ENCODE results near the gene SRP72.
"Not testable (repeated sequence)": the region's sequence is repeated elsewhere in the genome, so short reads cannot be mapped to it uniquely, and the experiment has no call there.

SRP72 gene

GRCh38 chr4:56467284-56468096 is at the start of gene SRP72:
Gene SRP72 (plus strand): TSS chr4:56467617. CDS start chr4:56467636, 19 bp downstream.
- peak; percentile 40 for DNase-seq

DNA sequence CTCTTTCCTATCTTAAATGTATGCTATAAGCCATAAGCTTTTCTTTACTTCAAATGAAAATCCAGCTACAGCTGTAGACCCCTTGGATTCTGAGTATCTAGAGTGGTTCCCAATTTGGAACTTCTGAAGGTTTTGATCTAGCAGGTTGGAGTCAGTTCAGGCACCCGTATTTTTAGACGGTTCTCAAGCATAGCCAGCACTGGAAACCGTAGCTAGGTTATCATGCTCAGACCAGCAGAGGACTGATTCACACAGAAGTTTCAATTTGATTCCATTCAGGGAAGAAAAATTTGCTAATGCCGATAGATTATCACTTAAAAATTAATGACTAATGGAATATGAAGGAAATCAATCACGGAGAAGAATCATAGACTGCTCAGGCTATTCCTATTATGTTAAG is 43.2 kb upstream of the SRP72 start:
- no peak for DNase-seq

DNA sequence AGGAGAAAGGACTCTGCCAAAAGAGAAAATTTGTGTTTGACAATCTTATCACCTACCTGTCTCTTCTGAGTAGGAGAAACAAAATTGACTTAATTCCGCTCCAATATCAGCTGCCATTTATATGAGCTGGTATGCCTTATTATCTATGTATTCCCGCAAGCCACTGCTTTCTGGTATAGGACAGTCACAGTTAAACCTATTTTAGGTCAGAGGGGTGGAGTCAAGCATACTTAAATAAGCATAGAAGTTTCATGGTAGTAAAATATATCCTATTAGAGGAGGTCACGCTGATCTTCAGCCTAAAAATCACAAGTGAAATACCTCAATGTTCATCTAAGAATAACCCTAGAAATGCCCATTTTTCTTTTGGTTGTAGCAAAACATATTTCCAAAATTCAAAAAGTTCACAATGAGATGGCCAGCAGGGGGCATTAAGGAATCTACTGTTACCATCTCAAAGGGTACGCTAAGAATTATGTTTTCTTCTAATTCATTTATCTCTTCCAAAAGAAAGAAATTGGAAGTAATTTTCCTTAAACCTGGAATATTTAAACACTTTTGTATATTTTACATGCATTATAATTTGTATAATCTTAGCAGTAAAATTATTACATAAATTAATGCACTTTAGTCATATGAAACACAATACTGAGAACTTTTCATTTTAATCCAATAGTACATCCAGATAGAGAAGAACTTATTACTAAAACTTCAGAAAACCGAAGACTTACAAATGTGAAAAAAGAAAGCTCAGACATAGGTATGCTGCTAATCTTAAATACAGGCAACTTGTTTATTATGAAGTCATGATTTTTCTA is 42.5 kb upstream of the SRP72 start:
- no peak for DNase-seq

DNA sequence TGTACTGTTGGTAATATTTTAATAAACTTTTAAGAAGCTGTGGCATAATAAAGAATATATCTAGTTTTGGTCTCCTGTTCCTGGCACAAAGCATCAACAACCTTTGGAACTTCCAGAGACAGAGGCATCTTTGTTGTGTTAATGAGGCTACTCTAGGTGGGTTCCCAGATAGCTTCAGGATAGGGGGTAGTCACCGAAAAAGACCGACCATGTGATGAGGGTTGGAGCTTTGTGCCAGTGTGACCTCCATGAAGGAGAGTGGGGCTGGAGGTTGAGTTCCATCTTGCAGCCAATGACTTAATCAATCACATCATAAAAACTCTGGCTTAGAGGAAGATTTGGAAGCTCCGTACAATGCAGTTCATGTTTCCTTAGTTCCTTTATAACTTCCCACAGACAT is 41.9 kb upstream of the SRP72 start:
- no peak for DNase-seq

DNA sequence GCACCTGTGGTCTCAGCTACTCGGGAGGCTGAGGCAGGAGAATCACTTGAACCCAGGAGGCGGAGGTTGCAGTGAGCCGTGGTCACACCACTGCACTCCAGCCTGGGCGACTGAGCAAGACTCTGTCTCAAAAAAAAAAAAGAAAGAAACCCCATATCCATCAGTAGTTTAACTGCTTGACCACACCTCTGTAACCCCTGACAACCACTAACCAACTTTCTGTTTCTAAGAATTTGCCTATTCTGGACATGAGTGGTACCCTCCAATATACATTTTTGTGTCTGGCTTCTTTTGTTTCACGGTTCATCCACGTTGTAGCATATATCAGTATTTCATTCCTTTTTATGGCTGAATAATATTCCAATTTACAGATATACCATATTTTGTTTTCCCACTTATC is 41.1 kb upstream of the SRP72 start:
- DNase-seq: no peak

DNA sequence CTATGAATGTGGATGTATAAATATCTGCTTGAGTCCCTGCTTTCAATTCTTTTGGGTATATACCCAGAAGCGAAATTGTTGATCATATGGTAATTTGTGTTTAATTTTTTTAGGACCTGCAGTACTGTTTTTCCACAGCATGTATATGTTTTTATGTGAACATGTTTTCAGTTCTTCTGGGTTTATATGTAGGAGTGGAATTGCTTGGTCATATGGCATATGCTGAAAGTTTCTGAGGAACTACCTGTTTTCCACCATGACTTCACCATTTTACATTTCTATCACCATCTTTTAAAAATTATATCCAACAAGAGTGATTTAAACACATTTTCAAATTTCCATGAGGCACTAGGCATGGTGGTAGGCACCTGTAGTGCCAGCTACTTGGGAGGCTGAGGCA is 40.2 kb upstream of the SRP72 start:
- no peak for DNase-seq

GRCh38 chr4:56430203-56430602 is 37.2 kb upstream of the SRP72 start:
- no peak for DNase-seq

DNA sequence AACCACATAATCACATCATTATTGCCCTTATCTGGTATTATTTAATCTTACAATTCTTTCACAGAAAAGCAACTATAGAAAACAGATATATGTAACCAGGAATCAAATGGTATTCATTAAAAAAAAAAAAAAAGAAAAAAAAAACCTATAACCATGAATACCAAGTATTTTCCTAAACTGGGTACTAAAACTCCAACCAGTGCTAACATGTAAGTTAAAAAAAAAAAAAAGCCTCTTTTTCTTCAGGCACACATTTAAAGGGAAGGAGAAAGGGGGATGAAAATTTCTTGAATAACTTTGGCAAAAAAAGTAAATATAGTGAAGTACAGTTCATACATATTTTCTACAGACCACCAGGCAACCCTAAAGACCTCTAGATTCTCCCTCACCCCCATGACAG is 34.1 kb upstream of the SRP72 start:
- no peak for DNase-seq

DNA sequence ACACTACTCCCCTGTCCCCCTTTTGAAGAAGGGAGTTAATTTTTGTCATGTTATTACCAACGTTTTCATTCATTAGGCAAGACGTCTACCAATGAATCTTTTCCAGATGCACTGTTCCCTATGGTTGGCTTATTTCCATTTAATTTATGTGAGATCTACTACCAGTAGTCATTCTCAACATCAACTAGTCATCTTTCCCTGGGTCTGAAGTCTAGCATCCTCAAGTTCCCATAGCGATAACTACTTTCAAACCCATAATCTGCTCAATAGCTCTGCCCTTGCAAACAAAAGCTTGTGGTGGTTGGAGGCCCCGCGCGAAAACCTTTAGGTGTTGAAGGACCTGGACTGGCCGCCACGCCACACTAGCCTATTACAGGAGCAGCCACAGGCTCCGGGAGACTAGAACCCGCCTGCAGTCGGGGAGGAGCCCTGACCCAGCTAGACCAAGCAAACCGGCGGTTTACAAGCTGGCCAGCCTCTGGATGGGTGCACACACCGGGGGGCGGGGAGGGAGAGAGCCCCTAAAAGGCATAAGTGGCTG is 32.7 kb upstream of the SRP72 start:
- DNase-seq: peak; percentile 9

- peak; percentile 89 for DNase-seq
These were observed 32.1 kb upstream of the SRP72 start, which contains the start of gene PPAT for GRCh38 chr4:56435140-56435926. Gene PPAT (minus strand): TSS chr4:56435615. CDS start chr4:56435477, 138 bp downstream.

DNA sequence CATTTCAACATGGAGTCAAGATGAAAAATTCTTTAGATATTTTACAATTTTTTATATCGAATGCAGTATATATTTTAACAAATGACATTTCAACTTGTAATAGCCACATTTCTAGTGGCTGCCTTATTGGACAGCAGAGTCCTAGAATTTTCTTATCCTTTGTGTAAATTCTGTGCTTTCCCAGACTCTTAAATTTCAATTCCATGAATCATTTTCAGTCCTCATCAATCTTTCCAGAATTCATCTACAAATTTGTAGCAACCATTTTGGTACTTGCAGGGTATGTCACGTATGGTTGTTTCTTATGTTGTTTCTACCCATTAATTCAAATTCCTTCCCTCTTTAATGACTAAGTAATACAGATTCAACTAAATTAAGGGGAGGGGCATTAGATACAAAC is 28.7 kb upstream of the SRP72 start:
- DNase-seq: no peak

DNA sequence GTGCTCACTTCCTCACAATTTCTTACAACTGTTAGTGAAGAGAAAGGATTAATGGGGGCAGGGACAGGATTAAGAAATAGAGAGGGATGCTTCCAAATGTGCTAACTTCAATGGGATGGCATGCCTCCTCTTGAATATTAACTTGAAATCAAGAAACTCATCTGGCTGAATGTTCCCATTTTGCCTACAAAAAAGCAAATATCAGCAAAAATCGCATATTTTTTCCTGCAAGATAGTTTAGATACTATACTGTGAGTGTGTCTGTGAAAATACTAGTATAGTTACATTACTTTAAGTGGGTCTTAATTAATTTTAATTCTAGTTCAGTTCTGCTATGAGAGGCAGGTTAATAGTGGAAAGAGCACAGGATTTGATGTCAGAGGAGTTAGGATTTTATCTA is 26.4 kb upstream of the SRP72 start:
- DNase-seq: no peak

GRCh38 chr4:56444719-56445118 is 22.7 kb upstream of the SRP72 start:
- DNase-seq: no peak

GRCh38 chr4:56445699-56446098 is 21.7 kb upstream of the SRP72 start:
- no peak for DNase-seq

DNA sequence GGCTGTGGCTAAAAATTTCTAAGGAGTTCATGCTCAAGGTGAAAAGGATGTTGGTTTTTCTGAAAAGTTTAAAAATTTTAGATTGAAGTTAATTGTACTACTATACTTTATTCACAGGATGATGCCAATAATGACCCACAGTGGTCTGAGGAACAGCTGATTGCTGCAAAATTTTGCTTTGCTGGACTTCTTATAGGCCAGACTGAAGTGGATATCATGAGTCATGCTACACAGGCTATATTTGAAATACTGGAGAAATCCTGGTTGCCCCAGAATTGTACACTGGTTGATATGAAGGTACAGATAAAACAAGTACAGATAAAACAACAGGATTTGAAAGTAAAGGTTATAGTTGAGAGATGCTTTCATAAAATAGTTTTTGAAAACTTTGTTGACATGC is 19.1 kb upstream of the SRP72 start:
- no peak for DNase-seq

DNA sequence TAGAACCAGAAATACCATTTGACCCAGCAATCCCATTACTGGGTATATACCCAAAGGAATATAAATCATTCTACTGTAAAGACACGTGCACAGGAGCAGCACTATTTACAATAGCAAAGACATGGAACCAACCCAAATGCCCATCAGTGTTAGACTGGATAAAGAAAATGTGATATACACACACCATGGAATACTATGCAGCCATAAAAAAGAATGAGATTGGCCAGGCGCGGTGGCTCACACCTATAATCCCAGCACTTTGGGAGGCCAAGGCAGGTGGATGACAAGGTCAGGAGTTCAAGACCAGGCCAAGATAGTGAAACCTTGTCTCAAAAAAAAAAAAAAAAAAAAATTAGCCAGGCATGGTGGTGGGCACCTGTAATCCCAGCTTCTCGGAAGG is 17.9 kb upstream of the SRP72 start:
- not testable (repeated sequence) for DNase-seq

DNA sequence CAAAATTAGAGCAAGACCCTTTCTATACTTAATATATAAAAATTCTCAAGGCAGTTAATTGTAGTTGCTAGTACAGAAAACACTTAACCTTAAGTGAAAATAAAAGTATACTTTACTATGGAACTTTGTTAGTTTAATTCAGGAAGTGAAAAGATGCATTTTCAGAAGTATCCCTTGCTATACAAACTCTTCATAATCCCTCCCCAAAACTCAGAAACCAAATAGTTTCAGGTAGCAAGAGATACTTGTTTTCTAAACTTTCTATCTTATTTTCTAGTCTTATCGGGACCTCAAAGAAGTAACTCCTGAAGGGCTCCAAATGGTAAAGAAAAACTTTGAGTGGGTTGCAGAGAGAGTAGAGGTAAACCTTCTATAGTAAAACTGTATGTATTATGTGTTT is 17.1 kb upstream of the SRP72 start:
- DNase-seq: no peak

DNA sequence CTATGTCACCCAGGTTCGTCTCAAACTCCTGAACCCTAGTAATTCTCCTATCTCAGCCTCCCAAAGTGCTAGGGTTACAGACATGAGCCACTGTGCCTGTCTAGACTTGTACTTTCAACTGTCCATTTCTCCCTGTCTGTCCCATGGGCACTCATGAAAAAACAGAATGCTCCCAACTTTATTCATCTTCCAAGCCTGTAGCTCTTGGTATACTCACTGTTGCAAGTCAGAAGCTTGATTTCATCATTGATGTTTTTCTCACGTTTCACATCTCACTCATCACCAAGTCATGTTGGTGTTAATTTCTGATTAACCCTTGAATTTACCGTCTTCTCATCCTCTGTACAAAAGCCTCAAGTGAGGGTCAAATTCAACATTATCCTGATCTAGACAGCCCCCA is 7.3 kb upstream of the SRP72 start:
- DNase-seq: no peak

DNA sequence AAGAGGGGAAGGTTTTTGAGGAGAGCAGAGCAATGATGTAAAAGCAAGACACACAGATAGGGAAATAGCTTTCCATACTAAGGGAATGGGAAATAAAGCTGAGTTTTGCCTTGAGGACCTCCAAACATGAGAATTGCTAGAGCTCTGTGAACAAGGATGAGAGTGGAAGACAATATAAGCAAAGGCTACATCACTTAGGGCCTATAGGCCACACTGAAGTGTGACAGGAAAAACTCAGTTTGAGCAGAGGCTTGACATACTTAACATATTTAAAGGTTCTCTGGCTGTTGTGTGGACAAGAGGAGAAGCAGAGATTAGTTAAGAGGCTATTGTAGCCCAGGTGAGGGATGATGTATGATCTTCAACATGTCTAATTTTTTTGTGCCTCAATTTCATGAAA is 5.3 kb upstream of the SRP72 start:
- DNase-seq: no peak

- no peak for DNase-seq
These were observed 3.7 kb upstream of the SRP72 start for GRCh38 chr4:56463711-56464110.

DNA sequence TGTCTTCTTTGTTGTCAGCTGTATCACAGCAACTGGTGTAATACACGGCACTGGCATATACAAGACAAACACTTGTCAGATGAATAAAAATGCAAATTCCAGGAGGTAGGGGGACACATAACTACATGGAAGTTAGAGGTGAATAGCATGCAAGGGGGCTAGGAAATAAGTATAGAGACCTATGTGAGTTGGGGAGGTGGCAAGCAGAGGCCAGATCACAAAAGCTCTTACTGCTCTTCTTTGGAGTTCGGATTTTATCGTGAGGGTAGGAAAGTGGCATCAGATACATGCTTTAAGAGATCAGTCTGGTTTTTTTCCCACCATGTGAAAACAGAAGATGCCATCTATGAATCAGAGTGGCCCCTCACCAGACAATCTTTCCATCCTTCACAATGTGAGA is 2.8 kb upstream of the SRP72 start:
- no peak for DNase-seq

DNA sequence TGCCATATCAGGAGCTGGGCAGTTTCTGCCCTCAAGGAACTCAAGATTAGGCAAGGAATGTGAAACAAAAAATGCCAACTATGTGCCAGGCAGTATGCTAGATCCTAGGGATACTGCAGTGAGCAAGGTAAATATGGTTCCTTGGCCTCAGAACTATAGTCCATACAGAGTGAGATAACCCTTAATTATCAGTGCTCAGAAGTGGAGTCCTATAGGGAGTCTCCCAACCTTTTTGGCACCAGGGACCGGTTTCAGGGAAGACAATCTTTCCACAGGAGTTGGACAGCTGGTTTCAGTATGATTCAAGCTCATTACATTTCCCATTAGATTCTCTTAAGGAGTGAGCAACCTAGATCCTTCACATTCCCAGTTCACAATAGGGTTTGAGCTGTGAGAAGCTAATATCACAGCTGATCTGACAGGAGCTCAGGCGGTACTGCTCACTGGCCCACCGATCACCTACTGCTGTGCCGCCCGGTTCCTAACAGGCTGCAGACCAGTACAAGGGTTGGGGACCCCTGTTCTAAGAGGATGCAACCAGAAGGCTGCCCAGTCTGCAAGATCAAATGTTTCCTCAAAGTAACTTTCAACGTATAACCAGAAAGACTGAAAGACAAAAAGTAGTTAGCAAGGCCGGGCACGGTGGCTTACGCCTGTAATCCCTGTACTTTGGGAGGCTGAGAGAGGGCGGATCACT is 1.7 kb upstream of the SRP72 start:
- DNase-seq: no peak
